HCT116 (cell line): ENCODE measurements around the gene SH2D3C. TPM values are rescaled to one million over a fixed set of nuclear protein-coding genes. Genes with fewer than 3 reads are reported as not detected.

ENCODE experiments used
- ATAC-seq: fragments of 200-7000 bp; cut with Tn5 transposase; 2 replicates; pipeline ENCODE4 v1.9.1; 2020; ENCODE audit warnings: mild to moderate bottlenecking, moderate library complexity
- BruUV-seq: library from RNA; stranded (reverse); fragments of 400-500 nt; replicated peaks from 2 replicates; lab custom pipeline; 2021; lab: Mats Ljungman, UMichigan
- CTCF ChIA-PET: fragments of 300-600 bp; sonication (Branson Sonifier 250); formaldehyde crosslinking; loops from one replicate; lab custom pipeline; 2021; ENCODE audit warnings: antibody characterized with exemption; lab: Charles Lee
- POLR2A ChIA-PET: fragments of 300-600, 350-600 bp; sonication (Branson Sonifier 250); formaldehyde crosslinking; loops from one replicate; lab custom pipeline; 2021; ENCODE audit warnings: antibody characterized with exemption; lab: Charles Lee
- RAD21 ChIA-PET, 2 experiments: fragments of 300-600 bp; sonication (Branson Sonifier 250); formaldehyde crosslinking; loops; one replicate each; lab custom pipeline; 2023; ENCODE audit warnings: low total read pairs in 2 of 2; ENCODE audit not compliant: uncharacterized antibody in 2 of 2, unreplicated experiment in 2 of 2, low non-redundant PET in 1 of 2; lab: Charles Lee
- DNase-seq: peaks from one replicate; pipeline ENCODE4 v3.0.0-alpha.2; 2010; ENCODE audit warnings: low read depth, low spot score
- H2AFZ ChIP-seq: fragments of 200-600 bp; shearing (Covaris generic), sonication (generic); 2 replicates; pipeline ENCODE4 v1.6.1; 2017; ENCODE audit warnings: low read depth, mixed run types, mixed read lengths, antibody characterized with exemption, low read length; ENCODE audit not compliant: poor library complexity, severe bottlenecking
- H3K27ac ChIP-seq: 2 replicates; pipeline ENCODE4 v1.5.1; 2012; ENCODE audit warnings: low read depth, low read length
- H3K27me3 ChIP-seq: fragments of 200-600 bp; sonication (generic); 2 replicates; pipeline ENCODE4 v1.6.1; 2016; ENCODE audit warnings: mixed run types, low read length, mixed read lengths; ENCODE audit not compliant: insufficient read depth
- H3K36me3 ChIP-seq, 2 experiments: fragments of 200-500 bp in 1 of 2; fragments of 200-600 bp in 1 of 2; sonication (Bioruptor generic) in 1 of 2; sonication (generic) in 1 of 2; 2 replicates each; pipeline versions ENCODE4 v1.5.1 to v1.6.1; 2014 to 2016; ENCODE audit warnings: low read length in 2 of 2, inconsistent platforms in 1 of 2, mixed read lengths in 1 of 2, mixed run types in 1 of 2; ENCODE audit not compliant: insufficient read depth in 2 of 2, control insufficient read depth in 1 of 2
- H3K4me1 ChIP-seq, 2 experiments: fragments of 200-600 bp in 1 of 2; sonication (generic) in 1 of 2; 2 replicates each; pipeline versions ENCODE4 v1.5.1 to v1.6.1; 2012 to 2017; ENCODE audit warnings: low read length in 2 of 2, inconsistent platforms in 1 of 2, mild to moderate bottlenecking in 1 of 2, mixed read lengths in 1 of 2, mixed run types in 1 of 2, moderate library complexity in 1 of 2; ENCODE audit not compliant: insufficient read depth in 2 of 2, control insufficient read depth in 1 of 2
- H3K4me2 ChIP-seq: fragments of 200-600 bp; sonication (generic); 2 replicates; pipeline ENCODE4 v1.6.1; 2017; ENCODE audit warnings: mixed run types, low read length, mixed read lengths
- H3K4me3 ChIP-seq, 2 experiments: fragments of 200-600 bp in 1 of 2; sonication (generic) in 1 of 2; replicated peaks in 1 of 2; 2 replicates each; pipeline ENCODE4 v1.5.1; 2011 to 2016; ENCODE audit warnings: low read length in 2 of 2, control low read depth in 1 of 2, low read depth in 1 of 2, mild to moderate bottlenecking in 1 of 2, mixed read lengths in 1 of 2, mixed run types in 1 of 2
- H3K79me2 ChIP-seq: fragments of 200-600 bp; sonication (generic); 2 replicates; pipeline ENCODE4 v1.6.1; 2017; ENCODE audit warnings: mild to moderate bottlenecking, mixed run types, low read length, moderate library complexity, mixed read lengths; ENCODE audit not compliant: insufficient read depth
- H3K9ac ChIP-seq: fragments of 200-600 bp; sonication (generic); 2 replicates; pipeline ENCODE4 v1.6.1; 2016; ENCODE audit warnings: low read length, mixed read lengths
- H3K9me2 ChIP-seq: fragments of 200-600 bp; sonication (generic), shearing (Covaris generic); 2 replicates; pipeline ENCODE4 v1.6.1; 2017; ENCODE audit warnings: mixed run types, mild to moderate bottlenecking, moderate library complexity; ENCODE audit not compliant: insufficient read depth
- H3K9me3 ChIP-seq, 2 experiments: fragments of 200-500 bp in 1 of 2; fragments of 200-600 bp in 1 of 2; sonication (Bioruptor generic) in 1 of 2; sonication (generic) in 1 of 2; 2 replicates each; pipeline ENCODE4 v1.6.1; 2014 to 2017; ENCODE audit warnings: low read length in 2 of 2, mixed read lengths in 2 of 2, inconsistent platforms in 1 of 2, low read depth in 1 of 2, mild to moderate bottlenecking in 1 of 2, mixed run types in 1 of 2, moderate library complexity in 1 of 2; ENCODE audit not compliant: control insufficient read depth in 1 of 2, insufficient read depth in 1 of 2
- H4K20me1 ChIP-seq: fragments of 200-600 bp; sonication (generic), shearing (Covaris generic); 2 replicates; pipeline ENCODE4 v1.6.1; 2017; ENCODE audit warnings: mixed run types, mild to moderate bottlenecking, moderate library complexity; ENCODE audit not compliant: insufficient read depth
- ELF1 ChIP-seq: IDR thresholded peaks from 2 replicates; pipeline ENCODE4 v1.6.1; 2012; ENCODE audit warnings: low read depth, borderline replicate concordance
- POLR2AphosphoS5 ChIP-seq: IDR thresholded peaks from 2 replicates; pipeline ENCODE4 v1.6.1; 2011; ENCODE audit warnings: mild to moderate bottlenecking, low read depth, low read length, moderate library complexity
- SRF ChIP-seq: IDR thresholded peaks from 2 replicates; pipeline ENCODE4 v1.6.1; 2012; ENCODE audit warnings: low read depth
- TCF7L2 ChIP-seq: IDR thresholded peaks from 2 replicates; pipeline ENCODE4 v1.7.0; 2011; ENCODE audit warnings: borderline replicate concordance, inconsistent platforms; ENCODE audit not compliant: insufficient read depth, insufficient read length; ENCODE audit errors: extremely low read depth
- ZFX ChIP-seq: fragments of 450-650 bp; IDR thresholded peaks from 2 replicates; pipeline ENCODE4 v1.6.1; 2017
- intact Hi-C: fragments of 100-400 bp; cut with micrococcal nuclease; formaldehyde crosslinking; loops from 2 replicates; pipeline ENCODE4 v1.10.0; 2022
- total RNA-seq: library from RNA; stranded (reverse); gene quantifications from one replicate; pipeline ENCODE4 v1.2.1, GENCODE V29; 2021; ENCODE audit not compliant: unreplicated experiment

The SH2D3C gene
- total RNA-seq, 1 experiment from 2014 or later = 1.3 TPM

GRCh38 chr9:127803507-127804352 lies 25.3 kb upstream of the SH2D3C start (continued):
- TF ChIP-seq ELF1 (no peak), POLR2AphosphoS5 (no peak), SRF (no peak)

GRCh38 chr9:127802576-127803443 lies 24.3 kb upstream of the SH2D3C start, which contains the start of gene FPGS:
TSS of gene FPGS (plus strand) at chr9:127802882. CDS start at chr9:127802925, 43 bp downstream.
- peaks cover 0 to 17% of the 10 kb centered on the region in 2 experiments; a peak in 1 of 4 replicates for H3K36me3 ChIP-seq
- H3K9ac ChIP-seq = peak within 1 kb of the TSS; percentile 86
- TF ChIP-seq TCF7L2 (peak; percentile 47), ZFX (peak; percentile 93), ELF1 (no peak), POLR2AphosphoS5 (peak; percentile 59)
- DNase-seq = peak; percentile 68
- CTCF ChIA-PET = interaction anchor here (1.4 to 2.0 kb wide), 2 partner anchors 10 to 118 kb away, joined by 3 to 6 read pairs; no protein-coding TSS in a partner anchor
- H3K27ac ChIP-seq = peak within 1 kb of the TSS; percentile 74
- no peaks in the 10 kb centered on the region for H3K9me3 ChIP-seq
- BruUV-seq = no TSS peak
- H3K4me1 ChIP-seq = peaks cover 19 to 27% of the 10 kb centered on the region in 2 experiments
- intact Hi-C loops = loop anchor here (2.0 kb wide), 1 partner anchor 116 kb away; no protein-coding TSS in a partner anchor
- ATAC-seq = peak; percentile 84
- POLR2A ChIA-PET = interaction anchor here (0.9 to 1.3 kb wide), 5 partner anchors 10 to 66 kb away, joined by 3 to 6 read pairs (median 3); no protein-coding TSS in a partner anchor
- H2AFZ ChIP-seq = peak within 1 kb of the TSS; percentile 76
- H3K4me3 ChIP-seq = peak within 1 kb of the TSS; percentile 69 to 73
- H3K4me2 ChIP-seq = peak within 1 kb of the TSS; percentile 96
- peaks cover 35% of the 10 kb centered on the region for H3K79me2 ChIP-seq
- H3K9me2 ChIP-seq = no peaks in the 10 kb centered on the region
- H3K27me3 ChIP-seq = no peaks in the 10 kb centered on the region
- H4K20me1 ChIP-seq = peaks cover 4% of the 10 kb centered on the region; the same call in 1 of the 2 replicates
- RAD21 ChIA-PET = no interaction called here
